Erythroblast (primary cell): ENCODE data around the gene PTMA.
"Not testable (repeated sequence)": the region's sequence is repeated elsewhere in the genome, so short reads cannot be mapped to it uniquely, and the experiment has no call there.

Source experiments
- DNase-seq, 2 experiments: peaks; one replicate each; lab custom pipeline; 2025; lab: John Stamatoyannopoulos, UW
- GATA1 ChIP-seq: IDR thresholded peaks from 2 replicates; pipeline ENCODE4 v1.6.1; 2011; ENCODE audit warnings: low read depth, mild to moderate bottlenecking, control low read depth, low read length, moderate library complexity
- POLR2A ChIP-seq: IDR thresholded peaks from 2 replicates; pipeline ENCODE4 v1.6.1; 2011; ENCODE audit warnings: mild to moderate bottlenecking, low read length

PTMA gene

GRCh38 chr2:231707927-231708772 is at the start of gene PTMA:
Gene PTMA (plus strand): TSS chr2:231708525. CDS start chr2:231708707, 182 bp downstream.
- peak; percentile 99 to 100 for DNase-seq
- TF ChIP-seq GATA1 (no peak), POLR2A (peak; percentile 98)

- DNase-seq = not testable (repeated sequence)
Measured at GRCh38 chr2:231660073-231660472, 48.3 kb upstream of the PTMA start.

- TF ChIP-seq POLR2A = no peak
- no peak for TF ChIP-seq GATA1
- peak in 1 of 2 experiments; percentile 18 for DNase-seq
Measured at GRCh38 chr2:231660860-231661259, 47.5 kb upstream of the PTMA start.

GRCh38 chr2:231661422-231662027 is 46.8 kb upstream of the PTMA start:
- DNase-seq = no peak
- TF ChIP-seq POLR2A (no peak), GATA1 (no peak)

- DNase-seq = peak; percentile 99
- TF ChIP-seq POLR2A = peak; percentile 82
- no peak for TF ChIP-seq GATA1
Measured at GRCh38 chr2:231662028-231662810, 46.1 kb upstream of the PTMA start.

GRCh38 chr2:231662811-231663457 is 45.4 kb upstream of the PTMA start:
- DNase-seq = no peak
- TF ChIP-seq POLR2A = no peak
- no peak for TF ChIP-seq GATA1

GRCh38 chr2:231663458-231664212 is 44.7 kb upstream of the PTMA start:
- no peak for TF ChIP-seq GATA1
- no peak for TF ChIP-seq POLR2A

GRCh38 chr2:231664727-231665126 is 43.6 kb upstream of the PTMA start:
- TF ChIP-seq POLR2A (peak; percentile 49), GATA1 (no peak)
- peak; percentile 55 to 75 for DNase-seq

More at GRCh38 chr2:231663458-231664212, 44.7 kb upstream of the PTMA start:
- DNase-seq = no peak

GRCh38 chr2:231665245-231666170 is 42.8 kb upstream of the PTMA start:
- DNase-seq = peak in 1 of 2 experiments; percentile 70
- no peak for TF ChIP-seq GATA1

GRCh38 chr2:231666171-231667095 is 41.9 kb upstream of the PTMA start:
- peak; percentile 93 to 96 for DNase-seq
- TF ChIP-seq GATA1 (no peak), POLR2A (peak; percentile 96)

GRCh38 chr2:231667096-231667427 is 41.3 kb upstream of the PTMA start:
- no peak for TF ChIP-seq GATA1
- TF ChIP-seq POLR2A = no peak
- no peak for DNase-seq
